HEK293T (cell line): ENCODE measurements around the gene TRIM41.

Source experiments
- ARNT ChIP-seq: fragments of 450-650 bp; IDR thresholded peaks from 2 replicates; pipeline ENCODE4 v1.6.1; 2017; ENCODE audit warnings: mild to moderate bottlenecking
- FOXM1 ChIP-seq: fragments of 450-650 bp; IDR thresholded peaks from 2 replicates; pipeline ENCODE4 v1.6.1; 2017; ENCODE audit warnings: mild to moderate bottlenecking, borderline replicate concordance
- L3MBTL2 ChIP-seq: fragments of 450-650 bp; conservative IDR thresholded peaks from 2 replicates; pipeline ENCODE4 v1.6.1; 2016; ENCODE audit warnings: mild to moderate bottlenecking

DNA sequence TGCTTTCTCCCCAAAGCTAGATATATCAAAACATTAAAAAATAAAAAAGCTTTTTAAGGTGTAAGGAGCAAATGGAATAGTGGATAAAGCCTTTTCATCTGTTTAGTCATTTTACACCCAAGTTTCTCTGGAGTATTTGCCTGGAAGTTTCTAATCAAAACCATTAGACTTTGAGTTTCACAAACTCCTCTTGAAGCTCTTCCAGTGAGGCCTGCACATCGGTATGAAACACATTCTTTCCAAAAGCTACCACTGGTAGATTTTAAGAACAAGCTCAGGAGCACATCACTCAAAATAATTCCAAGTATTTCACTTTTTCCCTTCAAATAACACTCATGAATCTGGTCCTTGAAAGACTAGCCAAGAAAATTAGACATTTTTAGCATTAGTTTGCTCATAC, 32.2 kb downstream of the TRIM41 start:
- TF ChIP-seq ARNT (no peak), L3MBTL2 (no peak), FOXM1 (no peak)
